Fibroblast of skin of back (primary cell): ENCODE data around the gene VSIG1. TPM values are rescaled to one million over a fixed set of nuclear protein-coding genes. Genes with fewer than 3 reads are reported as not detected.

Source experiments
- DNase-seq: peaks from one replicate; pipeline ENCODE4 v3.0.0-alpha.2; 2013
- polyA plus RNA-seq, 2 experiments: library from polyadenylated mRNA; unstranded; fragments of 120-200 nt; gene quantifications; one replicate each; pipeline ENCODE4 v1.2.1, GENCODE V29; 2013; ENCODE audit not compliant: insufficient read length in 2 of 2

VSIG1 gene
- polyA plus RNA-seq (2013, experiment 1 of 2; ENCODE audit: insufficient read length) = 0.11 TPM
- 0.19 TPM for polyA plus RNA-seq (2013, experiment 2 of 2; ENCODE audit: insufficient read length)

GRCh38 chrX:108044554-108045256 lies at the start of gene VSIG1:
Gene VSIG1 (plus strand): TSS chrX:108045065. CDS start chrX:108045131, 66 bp downstream.
- no peak for DNase-seq

GRCh38 chrX:107996124-107996523 lies 48.7 kb upstream of the VSIG1 start:
- no peak for DNase-seq

GRCh38 chrX:108000751-108001150 lies 44.1 kb upstream of the VSIG1 start:
- no peak for DNase-seq

GRCh38 chrX:108001218-108001814 lies 43.5 kb upstream of the VSIG1 start:
- peak; percentile 24 for DNase-seq

- DNase-seq = no peak
Measured at GRCh38 chrX:108018656-108019381, 26.0 kb upstream of the VSIG1 start.

GRCh38 chrX:108019382-108019875 lies 25.4 kb upstream of the VSIG1 start:
- DNase-seq = no peak

GRCh38 chrX:108020631-108021030 lies 24.2 kb upstream of the VSIG1 start:
- DNase-seq = no peak

GRCh38 chrX:108022491-108023089 lies 22.3 kb upstream of the VSIG1 start:
- peak; percentile 9 for DNase-seq

GRCh38 chrX:108025376-108025775 lies 19.5 kb upstream of the VSIG1 start:
- no peak for DNase-seq

- DNase-seq = no peak
Measured at GRCh38 chrX:108025954-108026600, 18.8 kb upstream of the VSIG1 start.

GRCh38 chrX:108028854-108029253 lies 16.0 kb upstream of the VSIG1 start:
- DNase-seq = no peak

GRCh38 chrX:108029928-108030711 lies 14.7 kb upstream of the VSIG1 start:
- no peak for DNase-seq

- DNase-seq = no peak
Measured at GRCh38 chrX:108032944-108033343, 11.9 kb upstream of the VSIG1 start.

GRCh38 chrX:108033890-108034289 lies 11.0 kb upstream of the VSIG1 start:
- no peak for DNase-seq

GRCh38 chrX:108034725-108035124 lies 10.1 kb upstream of the VSIG1 start:
- DNase-seq = no peak

- DNase-seq = peak; percentile 78
Measured at GRCh38 chrX:108036298-108036973, 8.4 kb upstream of the VSIG1 start.

GRCh38 chrX:108049649-108050048 lies 4.8 kb downstream of the VSIG1 start:
- no peak for DNase-seq

GRCh38 chrX:108053218-108053617 lies 8.4 kb downstream of the VSIG1 start:
- no peak for DNase-seq

- no peak for DNase-seq
Measured at GRCh38 chrX:108055546-108055945, 10.7 kb downstream of the VSIG1 start.

- no peak for DNase-seq
Measured at GRCh38 chrX:108059801-108060200, 14.9 kb downstream of the VSIG1 start.

GRCh38 chrX:108064001-108064400 lies 19.1 kb downstream of the VSIG1 start:
- no peak for DNase-seq
